A549 (cell line): Measurements from ENCODE around the gene NINL. TPM values are rescaled to one million over a fixed set of nuclear protein-coding genes. Genes with fewer than 3 reads are reported as not detected.

Experiments
- ATAC-seq, 2 experiments: fragments of 200-7000 bp in 1 of 2; fragments of >200 bp in 1 of 2; cut with Nextera tagmentation in 1 of 2; cut with Tn5 transposase in 1 of 2; 3 replicates each; pipeline versions ENCODE4 v1.8.0 to v1.9.1; 2018 to 2020; ENCODE audit warnings: mild to moderate bottlenecking in 1 of 2, moderate library complexity in 1 of 2
- CTCF ChIA-PET: fragments of 300-600 bp; sonication (Branson Sonifier 250); formaldehyde crosslinking; extraction: SDS; loops from one replicate; lab custom pipeline; 2021; ENCODE audit warnings: antibody characterized with exemption, inconsistent platforms; lab: Yijun Ruan, JAX
- POLR2A ChIA-PET: fragments of 350-600 bp; formaldehyde crosslinking; extraction: SDS; loops from one replicate; lab custom pipeline; 2021; ENCODE audit warnings: antibody characterized with exemption, inconsistent platforms; lab: Yijun Ruan, JAX
- DNase-seq, 2 experiments: peaks; one replicate each; pipeline versions ENCODE4 v3.0.0 to v3.0.0-alpha.2; 2011 to 2016; ENCODE audit warnings: low read depth in 1 of 2, low spot score in 1 of 2
- FAIRE-seq: peaks from 2 replicates; lab custom pipeline; 2011; peaks lifted over from hg19 to GRCh38; lab: Jason Lieb, UNC
- H3K27ac ChIP-seq, 2 experiments: fragments of >200 bp; sonication (Bioruptor Twin); formaldehyde crosslinking; 3 replicates each; pipeline ENCODE4 v1.5.1; 2016 to 2017
- H3K4me1 ChIP-seq: fragments of >200 bp; sonication (Bioruptor Twin); formaldehyde crosslinking; 3 replicates; pipeline ENCODE4 v1.6.1; 2016
- H3K4me2 ChIP-seq: fragments of >200 bp; sonication (Bioruptor Twin); formaldehyde crosslinking; 3 replicates; pipeline ENCODE4 v1.6.1; 2016
- H3K4me3 ChIP-seq: fragments of >200 bp; sonication (Bioruptor Twin); formaldehyde crosslinking; 3 replicates; pipeline ENCODE4 v1.5.1; 2016
- H3K9me3 ChIP-seq: fragments of >200 bp; sonication (Bioruptor Twin); formaldehyde crosslinking; 3 replicates; pipeline ENCODE4 v1.6.1; 2016
- BHLHE40 ChIP-seq: IDR thresholded peaks from 2 replicates; pipeline ENCODE4 v1.6.1; 2012; ENCODE audit warnings: low read depth, low read length, inconsistent platforms
- CEBPB ChIP-seq, 2 experiments: fragments of >200 bp in 1 of 2; sonication (Bioruptor Twin) in 1 of 2; formaldehyde crosslinking in 1 of 2; IDR thresholded peaks; 2 replicates each; pipeline ENCODE4 v1.6.1; 2012 to 2016
- EHF ChIP-seq: fragments of 250-450 bp; sonication (Bioruptor Pico); IDR thresholded peaks from 2 replicates; pipeline ENCODE4 v1.5.0; 2020; ENCODE audit warnings: mild to moderate bottlenecking
- EHMT2 ChIP-seq: fragments of 200-600 bp; sonication (generic); IDR thresholded peaks from 2 replicates; pipeline ENCODE4 v1.6.1; 2016; ENCODE audit warnings: antibody characterized with exemption, low read depth, mild to moderate bottlenecking, moderate library complexity
- FOXS1 ChIP-seq: fragments of 250-450 bp; sonication (Bioruptor Pico); IDR thresholded peaks from 2 replicates; pipeline ENCODE4 v1.5.0; 2020; ENCODE audit warnings: mild to moderate bottlenecking, moderate library complexity
- HDAC2 ChIP-seq: fragments of 200-600 bp; sonication (generic); IDR thresholded peaks from 2 replicates; pipeline ENCODE4 v1.6.1; 2016
- HOXA7 ChIP-seq: fragments of 250-450 bp; sonication (Bioruptor Pico); IDR thresholded peaks from 2 replicates; pipeline ENCODE4 v1.5.0; 2020; ENCODE audit warnings: mild to moderate bottlenecking, moderate library complexity
- KDM1A ChIP-seq: fragments of 200-600 bp; sonication (generic); IDR thresholded peaks from 2 replicates; pipeline ENCODE4 v1.6.1; 2016; ENCODE audit warnings: low read depth, mild to moderate bottlenecking
- MAFK ChIP-seq: fragments of 450-650 bp; IDR thresholded peaks from 2 replicates; pipeline ENCODE4 v1.6.1; 2014; ENCODE audit not compliant: partially characterized antibody
- PHF8 ChIP-seq: fragments of 200-600 bp; sonication (generic); IDR thresholded peaks from 2 replicates; pipeline ENCODE4 v1.6.1; 2016; ENCODE audit warnings: low read depth, mild to moderate bottlenecking, antibody characterized with exemption, moderate library complexity, borderline replicate concordance
- POLR2A ChIP-seq: IDR thresholded peaks from 2 replicates; pipeline ENCODE4 v1.6.1; 2012; ENCODE audit warnings: mild to moderate bottlenecking, low read length
- RARB ChIP-seq: fragments of 250-450 bp; sonication (Bioruptor Pico); IDR thresholded peaks from 2 replicates; pipeline ENCODE4 v1.8.0; 2021; ENCODE audit warnings: mild to moderate bottlenecking, moderate library complexity
- RCOR1 ChIP-seq: fragments of 150-350 bp; IDR thresholded peaks from 2 replicates; pipeline ENCODE4 v1.6.1; 2014; ENCODE audit warnings: antibody characterized with exemption, low read length, low read depth
- RNF2 ChIP-seq: fragments of 200-600 bp; sonication (generic); IDR thresholded peaks from 2 replicates; pipeline ENCODE4 v1.6.1; 2016; ENCODE audit warnings: low read depth, mild to moderate bottlenecking, antibody characterized with exemption, moderate library complexity, borderline replicate concordance
- SREBF2 ChIP-seq: fragments of 450-650 bp; IDR thresholded peaks from 2 replicates; pipeline ENCODE4 v1.6.1; 2014; ENCODE audit warnings: mild to moderate bottlenecking, moderate library complexity
- TP53 ChIP-seq: fragments of 250-450 bp; sonication (Bioruptor Pico); IDR thresholded peaks from 2 replicates; pipeline ENCODE4 v1.5.0; 2021; ENCODE audit warnings: mild to moderate bottlenecking, moderate library complexity
- ZC3H11A ChIP-seq: fragments of 450-650 bp; IDR thresholded peaks from 2 replicates; pipeline ENCODE4 v1.6.1; 2014; ENCODE audit warnings: antibody characterized with exemption, mild to moderate bottlenecking
- ZFP36 ChIP-seq: fragments of 450-650 bp; IDR thresholded peaks from 2 replicates; pipeline ENCODE4 v1.6.1; 2014; ENCODE audit warnings: borderline replicate concordance; ENCODE audit not compliant: partially characterized antibody
- WGBS: methylation state at CpG from one replicate; pipeline ENCODE4 v1.1.6; 2017; ENCODE audit errors: missing lambda C conversion rate; 5-methylcytosine and 5-hydroxymethylcytosine counted together
- polyA plus RNA-seq, 4 experiments: library from polyadenylated mRNA; depleted of rRNA in 3 of 4; stranded (reverse); fragments of >200 nt; fragmentation: RNase III in 1 of 4; extraction: RNeasy Plus Mini Kit Qiagen cat#74134 plus additional on column Dnase treatment in 1 of 4; gene quantifications; 2 replicates in 3 of 4; 3 replicates in 1 of 4; pipeline ENCODE4 v1.2.3, GENCODE V29; 2011 to 2017
- TF ChIP-seq, protein P1 (sequence below): IDR thresholded peaks from 2 replicates; pipeline ENCODE4 v1.6.1; 2012; ENCODE audit warnings: low read depth, borderline replicate concordance
- TF ChIP-seq, protein P2 (sequence below): fragments of >200 bp; sonication (Bioruptor Twin); formaldehyde crosslinking; IDR thresholded peaks from 3 replicates; pipeline ENCODE4 v1.5.1; 2016
- TF ChIP-seq, protein P3 (sequence below): fragments of >200 bp; sonication (Bioruptor Twin); formaldehyde crosslinking; IDR thresholded peaks from 3 replicates; pipeline ENCODE4 v1.6.1; 2016

NINL gene
- polyA plus RNA-seq, 2 of the 4 experiments (the other 2 are of a cell fraction): 20.2 to 22.4 TPM

DNA sequence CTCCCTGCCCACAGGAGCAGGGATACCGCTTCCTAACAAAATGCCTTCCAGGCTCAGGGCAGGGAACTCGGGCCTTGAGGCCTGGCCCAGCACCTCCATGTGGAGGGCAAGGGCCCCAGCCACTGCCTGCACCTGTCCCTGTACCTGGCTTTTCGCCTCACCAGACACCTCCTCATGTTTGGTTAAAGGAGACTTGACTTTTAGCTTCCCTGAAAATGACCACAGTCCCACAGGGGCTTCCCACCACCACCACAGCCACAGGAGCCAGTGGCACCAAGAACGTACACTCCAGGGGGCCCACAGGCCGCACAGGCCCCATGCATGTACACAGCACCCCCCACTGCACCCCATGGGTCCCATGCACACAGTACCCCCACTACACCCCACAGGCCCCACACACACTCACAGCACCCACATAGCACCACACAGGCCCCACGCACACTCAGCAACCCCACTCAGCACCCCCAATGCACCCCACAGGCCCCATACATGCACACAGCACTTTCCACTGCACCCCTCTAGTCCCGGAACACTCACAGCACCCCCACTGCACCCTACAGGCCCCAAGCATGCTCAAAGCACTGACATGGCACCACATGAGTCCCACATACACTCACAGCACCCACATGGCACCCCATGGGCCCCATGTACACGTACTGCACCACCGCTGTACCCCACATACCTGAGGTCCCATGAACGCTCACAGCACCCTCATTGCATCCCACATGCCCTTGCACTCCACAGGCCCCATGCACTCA lies 91.4 kb downstream of the NINL start:
- Histone ChIP-seq H3K4me3 (no peak overlapping the region), H3K9me3 (no peaks in the 10 kb centered on the region), H3K27ac (no peak overlapping the region), H3K4me2 (no peak overlapping the region), H3K4me1 (no peaks in the 10 kb centered on the region)
- POLR2A ChIA-PET: no interaction called here
- ATAC-seq (no peak), DNase-seq (no peak), FAIRE-seq (no peak)
- 92% methylated on average over 10 of the region's 10 CpGs for WGBS
- CTCF ChIA-PET: interaction anchor here (1.2 to 1.6 kb wide), 2 partner anchors 7 to 500 kb away, joined by 5 read pairs; no protein-coding TSS in a partner anchor
- TF ChIP-seq POLR2A (no peak), KDM1A (no peak), ZC3H11A (no peak), MAFK (no peak), HOXA7 (no peak), EHMT2 (no peak), SREBF2 (no peak), EHF (no peak)
- TF ChIP-seq, protein P1, sequence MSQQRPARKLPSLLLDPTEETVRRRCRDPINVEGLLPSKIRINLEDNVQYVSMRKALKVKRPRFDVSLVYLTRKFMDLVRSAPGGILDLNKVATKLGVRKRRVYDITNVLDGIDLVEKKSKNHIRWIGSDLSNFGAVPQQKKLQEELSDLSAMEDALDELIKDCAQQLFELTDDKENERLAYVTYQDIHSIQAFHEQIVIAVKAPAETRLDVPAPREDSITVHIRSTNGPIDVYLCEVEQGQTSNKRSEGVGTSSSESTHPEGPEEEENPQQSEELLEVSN: no peak
- TF ChIP-seq, protein P2, sequence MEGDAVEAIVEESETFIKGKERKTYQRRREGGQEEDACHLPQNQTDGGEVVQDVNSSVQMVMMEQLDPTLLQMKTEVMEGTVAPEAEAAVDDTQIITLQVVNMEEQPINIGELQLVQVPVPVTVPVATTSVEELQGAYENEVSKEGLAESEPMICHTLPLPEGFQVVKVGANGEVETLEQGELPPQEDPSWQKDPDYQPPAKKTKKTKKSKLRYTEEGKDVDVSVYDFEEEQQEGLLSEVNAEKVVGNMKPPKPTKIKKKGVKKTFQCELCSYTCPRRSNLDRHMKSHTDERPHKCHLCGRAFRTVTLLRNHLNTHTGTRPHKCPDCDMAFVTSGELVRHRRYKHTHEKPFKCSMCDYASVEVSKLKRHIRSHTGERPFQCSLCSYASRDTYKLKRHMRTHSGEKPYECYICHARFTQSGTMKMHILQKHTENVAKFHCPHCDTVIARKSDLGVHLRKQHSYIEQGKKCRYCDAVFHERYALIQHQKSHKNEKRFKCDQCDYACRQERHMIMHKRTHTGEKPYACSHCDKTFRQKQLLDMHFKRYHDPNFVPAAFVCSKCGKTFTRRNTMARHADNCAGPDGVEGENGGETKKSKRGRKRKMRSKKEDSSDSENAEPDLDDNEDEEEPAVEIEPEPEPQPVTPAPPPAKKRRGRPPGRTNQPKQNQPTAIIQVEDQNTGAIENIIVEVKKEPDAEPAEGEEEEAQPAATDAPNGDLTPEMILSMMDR: no peak
- TF ChIP-seq, all 56 proteins: peak for 0

GRCh38 chr20:25493137-25493536 lies 92.2 kb downstream of the NINL start:
- no peak for DNase-seq
- no peak for TF ChIP-seq BHLHE40
- TF ChIP-seq RNF2: no peak
- TF ChIP-seq HDAC2: no peak
- TF ChIP-seq ZFP36: no peak
- no peak for TF ChIP-seq TP53 (CRISPR knock-in tag)
- no peak for TF ChIP-seq EHMT2
- no peak for TF ChIP-seq FOXS1
- TF ChIP-seq RARB (CRISPR knock-in tag): no peak
- no peak for ATAC-seq
- Histone ChIP-seq H3K4me2 (no peak overlapping the region), H3K4me1 (no peaks in the 10 kb centered on the region), H3K27ac (no peak overlapping the region), H3K9me3 (no peaks in the 10 kb centered on the region), H3K4me3 (no peak overlapping the region)
- FAIRE-seq: no peak
- POLR2A ChIA-PET: no interaction called here
- WGBS: 84% methylated on average over 10 of the region's 10 CpGs
- CTCF ChIA-PET: interaction anchor here (0.8 to 1.6 kb wide), 4 partner anchors 8 to 499 kb away, joined by 3 to 5 read pairs (median 4); no protein-coding TSS in a partner anchor

DNA sequence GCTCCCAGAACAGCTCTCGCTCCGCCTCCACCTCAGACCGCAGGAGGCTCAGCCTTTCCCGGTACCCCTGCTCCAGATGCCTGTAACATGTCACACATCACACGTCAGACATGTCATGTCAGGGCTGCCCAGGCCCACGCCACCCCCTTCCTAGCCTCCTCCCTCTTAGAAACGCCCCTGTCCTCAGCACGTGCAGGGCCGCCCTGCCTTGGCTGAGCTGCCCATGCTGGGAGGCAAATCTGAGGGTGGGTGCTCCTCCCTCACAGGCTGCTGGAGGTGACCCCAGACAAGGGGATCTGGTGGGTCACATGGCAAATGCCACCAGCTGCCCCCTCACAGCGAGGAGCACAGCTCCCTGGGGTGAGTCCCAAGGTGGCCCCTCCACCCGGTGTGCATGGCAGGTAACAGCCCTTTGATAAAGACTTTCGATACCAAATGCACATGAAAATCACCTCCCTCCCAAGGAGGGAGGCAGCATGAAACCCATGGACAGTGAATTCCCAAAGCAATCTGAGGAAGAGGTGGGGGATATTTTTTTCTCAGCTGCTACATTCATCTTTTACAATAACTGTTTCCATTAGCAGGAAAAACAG lies 93.8 kb downstream of the NINL start:
- FAIRE-seq (no peak), ATAC-seq (no peak), DNase-seq (no peak)
- CTCF ChIA-PET: no interaction called here
- 91% methylated on average over 12 of the region's 12 CpGs for WGBS
- Histone ChIP-seq H3K4me3 (no peak overlapping the region), H3K9me3 (no peaks in the 10 kb centered on the region), H3K4me2 (no peak overlapping the region), H3K27ac (no peak overlapping the region), H3K4me1 (no peaks in the 10 kb centered on the region)
- TF ChIP-seq, protein P2: no peak
- TF ChIP-seq, protein P3, sequence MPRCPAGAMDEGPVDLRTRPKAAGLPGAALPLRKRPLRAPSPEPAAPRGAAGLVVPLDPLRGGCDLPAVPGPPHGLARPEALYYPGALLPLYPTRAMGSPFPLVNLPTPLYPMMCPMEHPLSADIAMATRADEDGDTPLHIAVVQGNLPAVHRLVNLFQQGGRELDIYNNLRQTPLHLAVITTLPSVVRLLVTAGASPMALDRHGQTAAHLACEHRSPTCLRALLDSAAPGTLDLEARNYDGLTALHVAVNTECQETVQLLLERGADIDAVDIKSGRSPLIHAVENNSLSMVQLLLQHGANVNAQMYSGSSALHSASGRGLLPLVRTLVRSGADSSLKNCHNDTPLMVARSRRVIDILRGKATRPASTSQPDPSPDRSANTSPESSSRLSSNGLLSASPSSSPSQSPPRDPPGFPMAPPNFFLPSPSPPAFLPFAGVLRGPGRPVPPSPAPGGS: no peak
- TF ChIP-seq CEBPB (IDR thresholded peaks at IDR 0.05): no peak
- TF ChIP-seq RCOR1: no peak
- TF ChIP-seq PHF8: no peak
- POLR2A ChIA-PET: no interaction called here
